ENCODE measurements around the gene PCBD1.

GRCh38 chr10:70840836-70841235, 47.5 kb downstream of the PCBD1 start:
- TF ChIP-seq POLR2AphosphoS5 (IDR thresholded peaks at IDR 0.05; ENCODE audit: low read depth, low read length) (no peak), CTCF (IDR thresholded peaks at IDR 0.05 in 2 of 3, conservative IDR thresholded peaks at IDR 0.05 in 1 of 3; ENCODE audit: borderline replicate concordance in 1 of 3, insufficient read depth in 1 of 3, low read depth in 2 of 3, low read length in 2 of 3) (no peak), CEBPB (IDR thresholded peaks at IDR 0.05; ENCODE audit: low read depth) (no peak), POLR2A (IDR thresholded peaks at IDR 0.05; ENCODE audit: borderline replicate concordance, extremely low read depth, insufficient read depth, insufficient read length) (no peak), ATF3 (IDR thresholded peaks at IDR 0.05) (no peak), REST (IDR thresholded peaks at IDR 0.05; ENCODE audit: low read depth) (no peak), ZBTB33 (IDR thresholded peaks at IDR 0.05; ENCODE audit: extremely low read depth, insufficient replicate concordance, low read length) (no peak), RAD21 (IDR thresholded peaks at IDR 0.05; ENCODE audit: low read depth) (no peak), ZNF274 (IDR thresholded peaks at IDR 0.05; ENCODE audit: low read depth, low read length) (no peak), FOSL1 (IDR thresholded peaks at IDR 0.05; ENCODE audit: low read depth) (no peak), ZFX (IDR thresholded peaks at IDR 0.05) (no peak)
